HG02938 (cell line): ENCODE measurements around the gene CRLF1.

Experiments used
- ATAC-seq: cut with Tn5 transposase; IDR thresholded peaks from one replicate; pipeline ENCODE4 v1.9.1; 2021; ENCODE audit warnings: mild to moderate bottlenecking, moderate library complexity; ENCODE audit not compliant: unreplicated experiment

Gene CRLF1

GRCh38 chr19:18559685-18560084 lies 46.9 kb downstream of the CRLF1 start:
- ATAC-seq: no peak

GRCh38 chr19:18558604-18559003 lies 48.0 kb downstream of the CRLF1 start:
- ATAC-seq: no peak

- ATAC-seq: no peak
Measured at GRCh38 chr19:18558202-18558555, 48.4 kb downstream of the CRLF1 start.

- ATAC-seq: peak; percentile 93
Measured at GRCh38 chr19:18557411-18558201, 49.0 kb downstream of the CRLF1 start, which contains the start of gene KXD1. TSS of gene KXD1 (plus strand) at chr19:18557870. CDS start at chr19:18562057, 4,187 bp downstream.

GRCh38 chr19:18551631-18552030 lies 55.0 kb downstream of the CRLF1 start:
- no peak for ATAC-seq

GRCh38 chr19:18543814-18544475 lies 62.7 kb downstream of the CRLF1 start:
- peak; percentile 48 for ATAC-seq
